SK-N-SH (cell line): Measurements from ENCODE around the gene MIGA2. TPM values are rescaled to one million over a fixed set of nuclear protein-coding genes. Genes with fewer than 3 reads are reported as not detected.

Source experiments
- CTCF ChIA-PET: fragments of 300-600, 350-600 bp; formaldehyde crosslinking; extraction: SDS; loops from one replicate; lab custom pipeline; 2021; lab: Yijun Ruan, JAX
- POLR2A ChIA-PET: fragments of 350-600 bp; sonication (Branson Sonifier 250); formaldehyde crosslinking; extraction: SDS; loops from one replicate; lab custom pipeline; 2020; ENCODE audit warnings: antibody characterized with exemption, inconsistent platforms; lab: Yijun Ruan, JAX
- DNase-seq: peaks from one replicate; pipeline ENCODE4 v3.0.0; 2012
- H2AFZ ChIP-seq: fragments of 200-600 bp; sonication (generic); 2 replicates; pipeline ENCODE4 v1.8.1; 2016; ENCODE audit warnings: antibody characterized with exemption, mild to moderate bottlenecking, low read depth
- H3F3A ChIP-seq: fragments of 200-600 bp; sonication (generic); replicated peaks from 2 replicates; pipeline ENCODE3; 2016; ENCODE audit warnings: antibody characterized with exemption, mild to moderate bottlenecking; ENCODE audit not compliant: insufficient read depth
- H3K27ac ChIP-seq, 2 experiments: fragments of 200-500 bp in 1 of 2; fragments of 200-600 bp in 1 of 2; sonication (Bioruptor generic) in 1 of 2; sonication (generic), shearing (Covaris generic) in 1 of 2; 2 replicates each; pipeline versions ENCODE4 v1.5.1 to v1.6.1; 2014 to 2016; ENCODE audit warnings: low read depth in 2 of 2, inconsistent platforms in 1 of 2, low read length in 1 of 2, mild to moderate bottlenecking in 1 of 2, mixed read lengths in 1 of 2
- H3K27me3 ChIP-seq: fragments of 200-600 bp; sonication (generic), shearing (Covaris generic); 2 replicates; pipeline ENCODE4 v1.6.1; 2016; ENCODE audit warnings: mixed run types; ENCODE audit not compliant: insufficient read depth
- H3K36me3 ChIP-seq, 2 experiments: fragments of 200-500 bp in 1 of 2; fragments of 200-600 bp in 1 of 2; sonication (Bioruptor generic) in 1 of 2; sonication (generic) in 1 of 2; replicated peaks in 1 of 2; 2 replicates each; pipeline versions ENCODE3 to v1.5.1; 2014 to 2016; ENCODE audit warnings: low read length in 1 of 2, mild to moderate bottlenecking in 1 of 2; ENCODE audit not compliant: insufficient read depth in 2 of 2, control insufficient read depth in 1 of 2
- H3K4me1 ChIP-seq, 2 experiments: fragments of 200-500 bp in 1 of 2; fragments of 200-600 bp in 1 of 2; sonication (Bioruptor generic) in 1 of 2; sonication (generic), shearing (Covaris generic) in 1 of 2; 2 replicates each; pipeline versions ENCODE4 v1.5.1 to v1.6.1; 2014 to 2016; ENCODE audit warnings: low read depth in 1 of 2, low read length in 1 of 2, mixed run types in 1 of 2; ENCODE audit not compliant: insufficient read depth in 2 of 2, control insufficient read depth in 1 of 2
- H3K4me2 ChIP-seq: fragments of 200-600 bp; sonication (generic), shearing (Covaris generic); 2 replicates; pipeline ENCODE4 v1.6.1; 2017; ENCODE audit warnings: mixed run types
- H3K4me3 ChIP-seq, 2 experiments: fragments of 200-500 bp in 1 of 2; fragments of 200-600 bp in 1 of 2; sonication (Bioruptor generic) in 1 of 2; sonication (generic), shearing (Covaris generic) in 1 of 2; 2 replicates each; pipeline versions ENCODE4 v1.5.1 to v1.8.1; 2014 to 2016; ENCODE audit warnings: low read depth in 2 of 2, inconsistent platforms in 1 of 2, low read length in 1 of 2, mild to moderate bottlenecking in 1 of 2, mixed read lengths in 1 of 2, moderate library complexity in 1 of 2
- H3K79me2 ChIP-seq: fragments of 200-600 bp; sonication (generic); 2 replicates; pipeline ENCODE4 v1.8.1; 2017; ENCODE audit warnings: mild to moderate bottlenecking; ENCODE audit not compliant: insufficient read depth
- H3K9ac ChIP-seq: fragments of 200-600 bp; sonication (generic); 2 replicates; pipeline ENCODE4 v1.6.1; 2017; ENCODE audit warnings: mixed run types
- H3K9me2 ChIP-seq: fragments of 200-600 bp; sonication (generic); 2 replicates; pipeline ENCODE4 v1.6.1; 2017; ENCODE audit warnings: mixed run types
- H3K9me3 ChIP-seq: fragments of 200-600 bp; sonication (generic); 2 replicates; pipeline ENCODE4 v1.6.1; 2017; ENCODE audit warnings: mixed run types, mild to moderate bottlenecking, moderate library complexity
- H4K20me1 ChIP-seq: fragments of 200-600 bp; sonication (generic); 2 replicates; pipeline ENCODE4 v1.6.1; 2017; ENCODE audit warnings: mild to moderate bottlenecking, mixed run types; ENCODE audit not compliant: insufficient read depth
- CHD2 ChIP-seq: fragments of 150-350 bp; IDR thresholded peaks from 2 replicates; pipeline ENCODE4 v1.6.1; 2018; ENCODE audit warnings: low read length; ENCODE audit not compliant: partially characterized antibody
- EP300 ChIP-seq, 2 experiments: IDR thresholded peaks; 2 replicates each; pipeline versions ENCODE4 v1.4.0 to v1.6.1; 2012; ENCODE audit warnings: borderline replicate concordance in 1 of 2, low read depth in 1 of 2, low read length in 1 of 2
- EZH2phosphoT487 ChIP-seq: fragments of 200-600 bp; sonication (generic); IDR thresholded peaks from 2 replicates; pipeline ENCODE4 v1.6.1; 2017; ENCODE audit warnings: low read depth, mixed run types, mild to moderate bottlenecking, antibody characterized with exemption, moderate library complexity, borderline replicate concordance
- MEF2A ChIP-seq: IDR thresholded peaks from 2 replicates; pipeline ENCODE4 v1.4.0; 2012; ENCODE audit warnings: low read depth, borderline replicate concordance
- NFIC ChIP-seq: IDR thresholded peaks from 2 replicates; pipeline ENCODE4 v1.4.0; 2012; ENCODE audit warnings: borderline replicate concordance
- PBX3 ChIP-seq: IDR thresholded peaks from 2 replicates; pipeline ENCODE4; 2012
- RCOR1 ChIP-seq: fragments of 150-350 bp; IDR thresholded peaks from 2 replicates; pipeline ENCODE4 v1.6.1; 2017; ENCODE audit warnings: antibody characterized with exemption, low read length
- SMC3 ChIP-seq: IDR thresholded peaks from 2 replicates; pipeline ENCODE4 v1.6.1; 2012; ENCODE audit warnings: low read depth, low read length, improper control_type of control experiment
- TCF12 ChIP-seq: IDR thresholded peaks from 2 replicates; pipeline ENCODE4 v1.4.0; 2012
- YY1 ChIP-seq: IDR thresholded peaks from 2 replicates; pipeline ENCODE4 v1.4.0; 2012; ENCODE audit warnings: low read depth, mild to moderate bottlenecking
- ZBTB33 ChIP-seq: IDR thresholded peaks from 2 replicates; pipeline ENCODE4 v1.4.0; 2012; ENCODE audit warnings: low read depth, borderline replicate concordance
- WGBS: methylation state at CpG from one replicate; pipeline ENCODE4 v1.1.6; 2017; ENCODE audit warnings: low lambda C conversion rate; 5-methylcytosine and 5-hydroxymethylcytosine counted together
- polyA plus RNA-seq, 3 experiments: library from polyadenylated mRNA; depleted of rRNA; stranded (reverse); fragments of >200 nt; gene quantifications; 2 replicates each; pipeline ENCODE4 v1.2.3, GENCODE V29; 2012
- TF ChIP-seq, protein P1 (sequence below): IDR thresholded peaks from 2 replicates; pipeline ENCODE4 v1.4.0; 2012; ENCODE audit warnings: low read depth
- TF ChIP-seq, protein P2 (sequence below): fragments of 150-350 bp; IDR thresholded peaks from 2 replicates; pipeline ENCODE4 v1.6.1; 2016; ENCODE audit warnings: mild to moderate bottlenecking, low read depth, low read length
- TF ChIP-seq, protein P3 (sequence below): fragments of 200-600 bp; sonication (generic); IDR thresholded peaks from 2 replicates; pipeline ENCODE4 v1.6.1; 2017; ENCODE audit warnings: antibody characterized with exemption, mild to moderate bottlenecking, moderate library complexity
- TF ChIP-seq, protein P4 (sequence below): IDR thresholded peaks from 2 replicates; pipeline ENCODE4 v1.4.0; 2012; ENCODE audit warnings: low read depth, borderline replicate concordance

MIGA2 gene
- polyA plus RNA-seq, 1 of the 3 experiments (the other 2 are of a cell fraction) = 21.2 TPM

DNA sequence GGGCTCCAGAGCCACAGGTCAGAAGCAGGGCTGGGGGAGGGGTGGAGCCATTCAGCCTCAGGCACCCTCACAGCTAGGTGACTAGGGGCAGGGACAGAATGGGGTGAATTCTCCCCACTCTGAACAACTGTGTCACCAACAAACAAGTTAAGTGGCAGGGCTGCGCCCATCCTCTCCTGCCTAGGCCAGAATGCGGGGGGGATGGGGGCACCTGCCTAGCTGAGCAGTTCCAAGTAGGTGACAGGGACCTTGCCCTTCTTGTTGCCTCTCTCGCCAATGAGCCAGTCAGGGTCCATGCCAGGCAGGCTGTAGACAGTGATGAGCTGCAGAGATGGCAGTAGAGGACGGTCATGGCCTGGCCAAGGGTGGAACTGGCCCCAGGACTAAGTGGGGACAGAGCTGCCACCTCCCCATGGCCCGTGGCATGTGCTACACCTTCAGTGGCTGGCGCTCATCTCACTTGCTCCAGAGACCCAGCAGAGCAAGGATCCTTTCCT lies 27.9 kb upstream of the MIGA2 start:
- Histone ChIP-seq H3K9me3 (no peaks in the 10 kb centered on the region), H3K4me1 (no peaks in the 10 kb centered on the region; a peak in 1 of 4 replicates), H3K27me3 (no peaks in the 10 kb centered on the region), H4K20me1 (0 out of 2 replicates have a peak, but pooled peaks cover 3% of the 10 kb centered on the region), H3K9ac (no peak overlapping the region), H3K4me2 (no peak overlapping the region), H3K27ac (no peak overlapping the region; a peak in 1 of 4 replicates), H2AFZ (no peak overlapping the region), H3K9me2 (no peaks in the 10 kb centered on the region), H3K4me3 (no peak overlapping the region), H3K36me3 (peaks cover 0 to 58% of the 10 kb centered on the region in 2 experiments), H3K79me2 (no peaks in the 10 kb centered on the region), H3F3A (peaks cover 13% of the 10 kb centered on the region)
- ChIA-PET POLR2A (no interaction called here), CTCF (interaction anchor here (1.6 to 4.7 kb wide), 5 partner anchors 8 to 21 kb away, joined by 4 to 37 read pairs (median 8); no protein-coding TSS in a partner anchor)
- TF ChIP-seq MEF2A = no peak
- TF ChIP-seq, protein P1, sequence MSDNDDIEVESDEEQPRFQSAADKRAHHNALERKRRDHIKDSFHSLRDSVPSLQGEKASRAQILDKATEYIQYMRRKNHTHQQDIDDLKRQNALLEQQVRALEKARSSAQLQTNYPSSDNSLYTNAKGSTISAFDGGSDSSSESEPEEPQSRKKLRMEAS = no peak
- TF ChIP-seq NFIC = no peak
- TF ChIP-seq CHD2 = no peak
- TF ChIP-seq, protein P2, sequence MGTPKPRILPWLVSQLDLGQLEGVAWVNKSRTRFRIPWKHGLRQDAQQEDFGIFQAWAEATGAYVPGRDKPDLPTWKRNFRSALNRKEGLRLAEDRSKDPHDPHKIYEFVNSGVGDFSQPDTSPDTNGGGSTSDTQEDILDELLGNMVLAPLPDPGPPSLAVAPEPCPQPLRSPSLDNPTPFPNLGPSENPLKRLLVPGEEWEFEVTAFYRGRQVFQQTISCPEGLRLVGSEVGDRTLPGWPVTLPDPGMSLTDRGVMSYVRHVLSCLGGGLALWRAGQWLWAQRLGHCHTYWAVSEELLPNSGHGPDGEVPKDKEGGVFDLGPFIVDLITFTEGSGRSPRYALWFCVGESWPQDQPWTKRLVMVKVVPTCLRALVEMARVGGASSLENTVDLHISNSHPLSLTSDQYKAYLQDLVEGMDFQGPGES = no peak
- no peak for TF ChIP-seq YY1
- TF ChIP-seq TCF12 = no peak
- TF ChIP-seq, protein P3, sequence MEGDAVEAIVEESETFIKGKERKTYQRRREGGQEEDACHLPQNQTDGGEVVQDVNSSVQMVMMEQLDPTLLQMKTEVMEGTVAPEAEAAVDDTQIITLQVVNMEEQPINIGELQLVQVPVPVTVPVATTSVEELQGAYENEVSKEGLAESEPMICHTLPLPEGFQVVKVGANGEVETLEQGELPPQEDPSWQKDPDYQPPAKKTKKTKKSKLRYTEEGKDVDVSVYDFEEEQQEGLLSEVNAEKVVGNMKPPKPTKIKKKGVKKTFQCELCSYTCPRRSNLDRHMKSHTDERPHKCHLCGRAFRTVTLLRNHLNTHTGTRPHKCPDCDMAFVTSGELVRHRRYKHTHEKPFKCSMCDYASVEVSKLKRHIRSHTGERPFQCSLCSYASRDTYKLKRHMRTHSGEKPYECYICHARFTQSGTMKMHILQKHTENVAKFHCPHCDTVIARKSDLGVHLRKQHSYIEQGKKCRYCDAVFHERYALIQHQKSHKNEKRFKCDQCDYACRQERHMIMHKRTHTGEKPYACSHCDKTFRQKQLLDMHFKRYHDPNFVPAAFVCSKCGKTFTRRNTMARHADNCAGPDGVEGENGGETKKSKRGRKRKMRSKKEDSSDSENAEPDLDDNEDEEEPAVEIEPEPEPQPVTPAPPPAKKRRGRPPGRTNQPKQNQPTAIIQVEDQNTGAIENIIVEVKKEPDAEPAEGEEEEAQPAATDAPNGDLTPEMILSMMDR = no peak
- no peak for TF ChIP-seq RCOR1
- TF ChIP-seq SMC3 = no peak
- no peak for TF ChIP-seq EZH2phosphoT487
- no peak for TF ChIP-seq EP300 (IDR thresholded peaks at IDR 0.05; ENCODE audit: borderline replicate concordance in 1 of 2, low read depth in 1 of 2, low read length in 1 of 2)
- TF ChIP-seq ZBTB33 = no peak
- TF ChIP-seq PBX3 = no peak
- TF ChIP-seq, protein P4, sequence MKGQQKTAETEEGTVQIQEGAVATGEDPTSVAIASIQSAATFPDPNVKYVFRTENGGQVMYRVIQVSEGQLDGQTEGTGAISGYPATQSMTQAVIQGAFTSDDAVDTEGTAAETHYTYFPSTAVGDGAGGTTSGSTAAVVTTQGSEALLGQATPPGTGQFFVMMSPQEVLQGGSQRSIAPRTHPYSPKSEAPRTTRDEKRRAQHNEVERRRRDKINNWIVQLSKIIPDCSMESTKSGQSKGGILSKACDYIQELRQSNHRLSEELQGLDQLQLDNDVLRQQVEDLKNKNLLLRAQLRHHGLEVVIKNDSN = no peak
- WGBS = 100% methylated on average over 2 of the region's 6 CpGs
- DNase-seq = no peak
